Epithelial cell of proximal tubule (primary cell): Measurements from ENCODE around the gene CYP1A1. TPM values are rescaled to one million over a fixed set of nuclear protein-coding genes. Genes with fewer than 3 reads are reported as not detected.
A peak's percentile ranks its signal among the peaks of the same experiment; 100 is the strongest.
"Not testable (repeated sequence)": the region's sequence is repeated elsewhere in the genome, so short reads cannot be mapped to it uniquely, and the experiment has no call there.

ENCODE experiments used
- DNase-seq: peaks from one replicate; pipeline ENCODE4 v3.0.0-alpha.2; 2011; ENCODE audit warnings: low read depth
- H3K4me3 ChIP-seq: 2 replicates; pipeline ENCODE4 v1.5.1; 2011; ENCODE audit warnings: low read depth, mild to moderate bottlenecking, low read length
- total RNA-seq: library from RNA; depleted of rRNA; stranded (reverse); fragments of >200 nt; gene quantifications from 2 replicates; pipeline ENCODE4 v1.2.3, GENCODE V29; 2015
- TF ChIP-seq, protein P1 (sequence below): conservative IDR thresholded peaks from 2 replicates; pipeline ENCODE4 v1.5.1; 2012; ENCODE audit warnings: low read depth, mild to moderate bottlenecking, low read length

CYP1A1 gene
- total RNA-seq, 1 donor from 2014 or later: 0.52 TPM

DNA sequence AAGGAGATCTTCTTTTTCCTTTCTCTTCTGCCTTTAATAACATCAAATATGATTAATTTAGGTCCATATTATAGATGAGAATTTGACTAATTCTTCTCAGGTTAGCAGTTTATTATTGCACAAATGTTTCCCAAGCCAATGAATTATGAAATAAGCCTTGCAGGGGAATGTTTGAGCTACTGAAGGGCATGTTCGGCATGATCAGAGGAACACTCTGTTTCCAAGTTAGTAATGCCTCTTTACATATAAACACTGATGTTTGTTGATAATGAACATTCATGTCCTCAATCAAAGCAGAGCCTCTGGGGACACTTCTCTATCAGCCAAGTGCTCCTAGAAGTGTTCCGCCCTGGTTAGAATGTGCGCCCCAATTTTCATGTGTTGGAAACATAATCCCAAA is 10.0 kb upstream of the CYP1A1 start:
- TF ChIP-seq, protein P1, sequence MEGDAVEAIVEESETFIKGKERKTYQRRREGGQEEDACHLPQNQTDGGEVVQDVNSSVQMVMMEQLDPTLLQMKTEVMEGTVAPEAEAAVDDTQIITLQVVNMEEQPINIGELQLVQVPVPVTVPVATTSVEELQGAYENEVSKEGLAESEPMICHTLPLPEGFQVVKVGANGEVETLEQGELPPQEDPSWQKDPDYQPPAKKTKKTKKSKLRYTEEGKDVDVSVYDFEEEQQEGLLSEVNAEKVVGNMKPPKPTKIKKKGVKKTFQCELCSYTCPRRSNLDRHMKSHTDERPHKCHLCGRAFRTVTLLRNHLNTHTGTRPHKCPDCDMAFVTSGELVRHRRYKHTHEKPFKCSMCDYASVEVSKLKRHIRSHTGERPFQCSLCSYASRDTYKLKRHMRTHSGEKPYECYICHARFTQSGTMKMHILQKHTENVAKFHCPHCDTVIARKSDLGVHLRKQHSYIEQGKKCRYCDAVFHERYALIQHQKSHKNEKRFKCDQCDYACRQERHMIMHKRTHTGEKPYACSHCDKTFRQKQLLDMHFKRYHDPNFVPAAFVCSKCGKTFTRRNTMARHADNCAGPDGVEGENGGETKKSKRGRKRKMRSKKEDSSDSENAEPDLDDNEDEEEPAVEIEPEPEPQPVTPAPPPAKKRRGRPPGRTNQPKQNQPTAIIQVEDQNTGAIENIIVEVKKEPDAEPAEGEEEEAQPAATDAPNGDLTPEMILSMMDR: no peak
- no peak for DNase-seq
- H3K4me3 ChIP-seq: no peak overlapping the region

DNA sequence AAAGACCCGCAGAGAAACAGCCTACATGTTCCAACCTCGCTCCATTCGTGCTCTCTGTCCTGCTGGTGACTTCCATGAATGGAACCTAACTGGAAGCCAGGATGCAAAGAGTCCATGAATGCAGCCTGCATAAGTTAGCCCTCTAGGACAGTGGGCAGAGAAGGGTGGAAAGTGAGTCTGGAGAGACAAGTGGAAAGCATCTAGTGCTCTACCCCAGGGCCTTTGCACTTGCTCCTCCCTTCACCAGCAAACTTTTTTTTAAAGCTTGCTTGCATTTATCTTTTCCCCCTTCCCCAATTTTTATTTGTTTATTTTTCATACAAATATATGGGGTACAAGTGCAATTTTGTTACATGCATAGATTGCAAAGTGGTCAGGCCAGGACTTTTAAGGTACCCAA is 7.9 kb upstream of the CYP1A1 start:
- H3K4me3 ChIP-seq: no peak overlapping the region
- TF ChIP-seq, protein P1: no peak

DNA sequence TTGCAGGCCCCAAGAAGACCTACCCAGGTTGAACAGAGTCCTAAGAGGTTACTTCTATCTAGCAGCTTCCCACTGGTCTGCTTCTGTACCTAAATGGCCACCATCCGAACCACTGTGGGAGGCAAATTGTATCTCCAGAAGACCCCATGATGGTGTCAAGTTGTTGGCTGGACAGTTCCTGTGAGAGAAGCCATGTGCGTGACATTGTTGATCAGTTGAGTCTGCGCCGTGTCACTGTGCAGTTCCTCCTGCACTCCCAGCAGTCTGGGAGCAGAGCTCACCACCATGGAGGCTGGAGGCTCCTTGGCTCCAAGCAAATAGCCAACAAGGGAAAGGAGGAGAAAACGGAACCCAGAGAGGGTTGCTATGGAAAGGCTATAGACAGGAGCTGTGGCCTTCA is 7.5 kb upstream of the CYP1A1 start:
- no peak for DNase-seq
- TF ChIP-seq, protein P1: no peak
- no peak overlapping the region for H3K4me3 ChIP-seq

More for the DNA sequence above, 7.9 kb upstream of the CYP1A1 start:
- no peak for DNase-seq

DNA sequence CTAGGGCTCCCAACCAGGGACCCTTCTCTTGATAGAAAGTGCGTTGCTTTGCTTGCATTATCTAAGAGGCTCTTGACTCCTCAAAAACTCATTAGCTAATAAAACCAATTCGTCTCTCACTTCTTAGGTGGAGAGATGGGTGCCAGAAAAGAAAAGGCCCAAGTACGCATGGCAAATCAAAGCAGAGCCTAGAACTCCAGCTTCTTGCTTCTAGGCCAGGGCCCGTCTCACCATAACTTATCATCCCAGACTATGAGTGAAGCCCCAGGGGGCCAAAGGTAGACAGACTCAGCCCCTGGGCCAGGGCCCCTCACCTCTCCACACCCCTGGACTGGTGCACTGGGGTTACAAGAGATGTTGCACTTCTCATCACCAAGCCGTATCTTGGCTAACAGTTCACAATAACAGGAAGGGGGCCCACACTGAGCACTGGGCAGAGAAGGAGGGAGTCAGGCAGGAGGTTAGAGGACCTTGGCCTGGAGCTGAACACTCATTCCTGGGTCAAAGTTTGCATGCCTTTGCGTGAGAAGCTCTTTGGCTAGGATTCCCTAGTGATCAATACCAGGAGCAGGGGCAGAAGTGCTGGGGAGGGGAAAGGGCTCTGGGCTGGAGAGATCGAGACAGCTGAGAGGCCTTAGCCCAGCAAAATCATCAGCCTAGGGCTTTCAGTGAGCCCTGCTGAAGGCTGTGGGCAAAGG is 5.4 kb upstream of the CYP1A1 start:
- TF ChIP-seq, protein P1: no peak
- DNase-seq: no peak
- H3K4me3 ChIP-seq: no peak overlapping the region

DNA sequence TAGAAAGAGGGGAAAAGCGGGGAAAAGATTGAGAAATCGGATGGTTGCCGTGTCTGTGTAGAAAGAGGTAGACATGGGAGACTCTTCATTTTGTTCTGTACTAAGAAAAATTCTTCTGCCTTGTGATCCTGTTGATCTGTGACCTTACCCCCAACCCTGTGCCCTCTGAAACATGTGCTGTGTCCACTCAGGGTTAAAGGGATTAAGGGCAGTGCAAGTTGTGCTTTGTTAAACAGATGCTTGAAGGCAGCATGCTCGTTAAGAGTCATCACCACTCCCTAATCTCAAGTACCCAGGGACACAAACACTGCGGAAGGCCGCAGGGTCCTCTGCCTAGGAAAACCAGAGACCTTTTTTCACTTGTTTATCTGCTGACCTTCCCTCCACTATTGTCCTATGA is 4.0 kb upstream of the CYP1A1 start:
- not testable (repeated sequence) for H3K4me3 ChIP-seq, DNase-seq

DNA sequence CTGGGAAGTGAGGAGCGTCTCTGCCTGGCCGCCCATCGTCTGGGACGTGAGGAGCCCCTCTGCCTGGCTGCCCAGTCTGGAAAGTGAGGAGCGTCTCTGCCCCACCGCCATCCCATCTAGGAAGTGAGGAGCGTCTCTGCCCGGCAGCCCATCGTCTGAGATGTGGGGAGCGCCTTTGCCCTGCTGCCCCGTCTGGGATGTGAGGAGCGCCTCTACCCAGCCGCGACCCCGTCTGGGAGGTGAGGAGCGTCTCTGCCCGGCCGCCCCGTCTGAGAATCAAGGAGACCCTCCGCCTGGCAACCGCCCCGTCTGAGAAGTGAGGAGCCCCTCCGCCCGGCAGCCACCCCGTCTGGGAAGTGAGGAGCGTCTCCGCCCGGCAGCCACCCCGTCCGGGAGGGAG is 3.4 kb upstream of the CYP1A1 start:
- not testable (repeated sequence) for DNase-seq

DNA sequence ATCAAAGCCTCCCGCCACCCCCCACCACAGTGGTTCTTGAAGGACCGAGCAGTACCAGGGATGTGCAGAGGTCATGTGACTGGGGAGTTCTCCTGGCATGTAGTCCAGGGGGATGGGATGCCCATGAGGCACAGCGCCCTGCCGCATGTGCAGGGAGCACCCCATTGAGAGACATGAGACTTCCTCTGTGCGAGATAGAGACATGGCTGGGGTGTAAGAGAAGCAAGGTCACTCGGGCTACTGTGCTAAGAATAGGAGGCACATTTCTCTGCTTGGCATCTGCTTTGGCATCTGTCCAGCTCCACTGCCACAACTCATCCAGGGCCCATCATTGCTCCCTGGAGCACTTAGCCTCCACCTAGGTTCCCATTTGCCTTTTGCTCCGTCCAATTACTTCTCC is 2.4 kb upstream of the CYP1A1 start:
- DNase-seq: no peak
- no peak overlapping the region for H3K4me3 ChIP-seq
- TF ChIP-seq, protein P1: no peak

More for the DNA sequence above, 3.4 kb upstream of the CYP1A1 start:
- not testable (repeated sequence) for H3K4me3 ChIP-seq

DNA sequence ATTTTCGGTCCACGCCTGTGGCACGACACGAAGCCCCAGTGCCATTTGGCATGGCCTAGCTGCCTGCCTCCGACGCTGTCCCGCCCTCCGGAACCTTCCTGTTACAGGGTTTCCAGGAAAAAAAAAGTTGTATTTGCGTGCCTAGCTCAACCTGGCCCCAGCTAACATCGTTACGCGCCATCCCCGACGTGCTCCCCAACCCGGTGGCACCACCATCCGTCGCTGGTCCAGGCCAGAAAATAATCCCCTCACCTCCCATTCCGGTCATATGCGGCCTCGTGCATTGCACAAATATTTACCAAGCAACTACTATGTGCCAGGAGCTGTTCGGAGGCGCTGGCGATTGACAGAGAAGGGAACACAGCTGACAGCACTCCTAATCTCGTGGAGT is 1.4 kb upstream of the CYP1A1 start:
- peak overlapping the region; percentile 57 for H3K4me3 ChIP-seq
- TF ChIP-seq, protein P1: no peak
- DNase-seq: no peak
